NT2/D1 (cell line): ENCODE measurements around the gene TMEM252.

Experiments used
- YY1 ChIP-seq: IDR thresholded peaks from 2 replicates; pipeline ENCODE4 v1.6.1; 2011; ENCODE audit not compliant: insufficient read length, insufficient read depth
- ZNF274 ChIP-seq: IDR thresholded peaks from 2 replicates; pipeline ENCODE4 v1.6.1; 2011; ENCODE audit warnings: mild to moderate bottlenecking, low read depth, low read length

- TF ChIP-seq YY1 = no peak
- no peak for TF ChIP-seq ZNF274
These were observed 17.7 kb downstream of the TMEM252 start for GRCh38 chr9:68522954-68523353.
